ENCODE results near the gene CARD11. TPM values are rescaled to one million over a fixed set of nuclear protein-coding genes. Genes with fewer than 3 reads are reported as not detected.

The CARD11 gene
- polyA plus RNA-seq, 4 donors = 0.67 to 5.4 (median 3.2) TPM

DNA sequence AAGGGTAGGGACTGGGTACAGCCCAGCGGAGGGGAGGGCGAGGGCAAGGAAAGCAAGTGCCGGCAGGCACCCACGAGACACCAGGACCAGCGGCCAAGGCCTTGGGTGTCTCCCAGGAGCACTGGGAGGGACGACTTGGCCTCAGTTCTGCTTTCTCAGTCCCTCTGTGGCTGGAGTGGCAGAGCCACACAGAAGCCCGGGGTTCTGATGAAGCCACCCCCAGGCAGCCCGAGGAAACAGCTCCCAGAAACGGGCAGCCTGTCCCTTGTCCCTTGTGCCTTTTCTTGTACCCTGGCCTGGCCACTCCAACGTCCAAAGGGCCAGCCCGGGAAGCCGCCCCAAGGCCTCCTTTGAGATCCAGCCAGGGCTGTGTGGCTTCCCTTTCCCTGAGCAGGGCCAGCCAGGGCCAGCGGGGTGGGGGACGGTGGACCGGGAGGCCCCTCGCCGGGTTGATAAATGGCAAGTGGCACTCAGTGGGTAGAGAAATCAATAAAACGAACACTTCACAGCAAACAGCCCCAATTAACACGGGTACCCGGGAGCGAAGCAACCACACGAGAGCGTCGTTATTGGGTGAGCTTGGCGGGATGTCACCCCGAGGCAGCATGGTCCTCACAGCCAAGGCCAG lies 129.8 kb downstream of the CARD11 start:
- Histone ChIP-seq H3K27ac (ENCODE audit: low read depth in 1 of 3, low read length in 2 of 3) (no peak overlapping the region), H3K4me1 (ENCODE audit: control insufficient read depth in 3 of 3, insufficient read depth in 2 of 3, low read depth in 1 of 3, low read length in 2 of 3) (no peaks in the 10 kb centered on the region), H3K9me3 (ENCODE audit: control insufficient read depth in 2 of 2, insufficient read depth in 1 of 2, low read depth in 1 of 2, low read length in 1 of 2) (no peaks in the 10 kb centered on the region), H3K4me3 (ENCODE audit: low read depth in 1 of 3, low read length in 3 of 3) (no peak overlapping the region), H3K36me3 (ENCODE audit: control insufficient read depth in 3 of 3, insufficient read depth in 2 of 3, low read depth in 1 of 3, low read length in 3 of 3) (peaks cover 0 to 29% (median 3%) of the 10 kb centered on the region in 3 donors), H3K27me3 (ENCODE audit: control insufficient read depth in 3 of 3, insufficient read depth in 3 of 3, low read length in 3 of 3) (no peaks in the 10 kb centered on the region)
- DNase-seq (no peak), FAIRE-seq (no peak)
- WGBS, 3 donors = 80 to 86% (median 84%) methylated on average over 25 to 26 of the region's 26 CpGs

GRCh38 chr7:2912684-2913439 lies 130.8 kb downstream of the CARD11 start:
- no peak for DNase-seq
- no peaks in the 10 kb centered on the region for H3K9me3 ChIP-seq (ENCODE audit: control insufficient read depth in 2 of 2, insufficient read depth in 1 of 2, low read depth in 1 of 2, low read length in 1 of 2)
- no peaks in the 10 kb centered on the region for H3K27me3 ChIP-seq (ENCODE audit: control insufficient read depth in 3 of 3, insufficient read depth in 3 of 3, low read length in 3 of 3)
- H3K27ac ChIP-seq (ENCODE audit: low read depth in 1 of 3, low read length in 2 of 3) = no peak overlapping the region
- no peak overlapping the region for H3K4me3 ChIP-seq (ENCODE audit: low read depth in 1 of 3, low read length in 3 of 3)
- 83 to 95% (median 92%) methylated on average over 9 to 16 of the region's 16 CpGs for WGBS, 3 donors
- H3K4me1 ChIP-seq (ENCODE audit: control insufficient read depth in 3 of 3, insufficient read depth in 2 of 3, low read depth in 1 of 3, low read length in 2 of 3) = no peaks in the 10 kb centered on the region
- H3K36me3 ChIP-seq (ENCODE audit: control insufficient read depth in 3 of 3, insufficient read depth in 2 of 3, low read depth in 1 of 3, low read length in 3 of 3) = peaks cover 0 to 21% (median 3%) of the 10 kb centered on the region in 3 donors
- no peak for FAIRE-seq

- Histone ChIP-seq H3K36me3 (ENCODE audit: control insufficient read depth in 3 of 3, insufficient read depth in 2 of 3, low read depth in 1 of 3, low read length in 3 of 3) (peaks cover 0 to 21% (median 3%) of the 10 kb centered on the region in 3 donors), H3K27ac (ENCODE audit: low read depth in 1 of 3, low read length in 2 of 3) (no peak overlapping the region), H3K4me3 (ENCODE audit: low read depth in 1 of 3, low read length in 3 of 3) (no peak overlapping the region), H3K4me1 (ENCODE audit: control insufficient read depth in 3 of 3, insufficient read depth in 2 of 3, low read depth in 1 of 3, low read length in 2 of 3) (no peaks in the 10 kb centered on the region), H3K9me3 (ENCODE audit: control insufficient read depth in 2 of 2, insufficient read depth in 1 of 2, low read depth in 1 of 2, low read length in 1 of 2) (no peaks in the 10 kb centered on the region), H3K27me3 (ENCODE audit: control insufficient read depth in 3 of 3, insufficient read depth in 3 of 3, low read length in 3 of 3) (no peaks in the 10 kb centered on the region)
- DNase-seq (no peak), FAIRE-seq (no peak)
- WGBS, 3 donors = 67 to 83% (median 81%) methylated on average over 13 of the region's 13 CpGs
These were observed 132.2 kb downstream of the CARD11 start for GRCh38 chr7:2911466-2911865.

DNA sequence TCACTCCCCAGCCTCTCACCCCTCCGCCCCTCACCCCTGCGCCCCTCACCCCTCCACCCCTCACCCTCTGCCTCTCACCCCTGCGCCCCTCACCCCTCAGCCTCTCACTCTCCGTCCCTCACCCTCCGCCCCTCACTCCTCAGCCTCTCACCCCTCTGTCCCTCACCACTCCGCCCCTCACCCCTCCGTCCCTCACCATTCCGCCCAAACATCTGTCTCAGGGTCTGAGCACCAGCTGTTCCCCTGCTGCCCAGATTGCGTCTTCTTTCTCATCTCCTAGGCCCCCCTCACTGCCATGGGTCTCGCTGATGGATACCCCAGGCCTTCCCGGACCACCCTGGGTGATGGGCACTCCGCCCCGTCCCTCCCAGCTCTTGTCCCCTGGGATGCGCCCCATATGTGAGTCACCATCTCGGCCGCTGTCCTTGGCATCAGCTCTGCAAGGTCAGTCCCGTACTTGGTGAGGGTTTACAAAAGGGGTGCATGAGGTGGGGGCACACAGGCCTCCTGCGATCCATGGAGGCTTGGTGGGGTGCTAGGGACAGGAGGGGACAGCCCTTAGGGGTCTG lies 134.1 kb downstream of the CARD11 start:
- Histone ChIP-seq H3K36me3 (ENCODE audit: control insufficient read depth in 3 of 3, insufficient read depth in 2 of 3, low read depth in 1 of 3, low read length in 3 of 3) (peaks cover 0 to 13% (median 0%) of the 10 kb centered on the region in 3 donors), H3K9me3 (ENCODE audit: control insufficient read depth in 2 of 2, insufficient read depth in 1 of 2, low read depth in 1 of 2, low read length in 1 of 2) (peaks cover 0 to 6% of the 10 kb centered on the region in 2 donors), H3K27ac (ENCODE audit: low read depth in 1 of 3, low read length in 2 of 3) (no peak overlapping the region), H3K27me3 (ENCODE audit: control insufficient read depth in 3 of 3, insufficient read depth in 3 of 3, low read length in 3 of 3) (no peaks in the 10 kb centered on the region), H3K4me3 (ENCODE audit: low read depth in 1 of 3, low read length in 3 of 3) (no peak overlapping the region), H3K4me1 (ENCODE audit: control insufficient read depth in 3 of 3, insufficient read depth in 2 of 3, low read depth in 1 of 3, low read length in 2 of 3) (no peaks in the 10 kb centered on the region)
- DNase-seq = no peak
- no peak for FAIRE-seq
- 79 to 96% (median 91%) methylated on average over 16 to 18 of the region's 18 CpGs for WGBS, 3 donors

DNA sequence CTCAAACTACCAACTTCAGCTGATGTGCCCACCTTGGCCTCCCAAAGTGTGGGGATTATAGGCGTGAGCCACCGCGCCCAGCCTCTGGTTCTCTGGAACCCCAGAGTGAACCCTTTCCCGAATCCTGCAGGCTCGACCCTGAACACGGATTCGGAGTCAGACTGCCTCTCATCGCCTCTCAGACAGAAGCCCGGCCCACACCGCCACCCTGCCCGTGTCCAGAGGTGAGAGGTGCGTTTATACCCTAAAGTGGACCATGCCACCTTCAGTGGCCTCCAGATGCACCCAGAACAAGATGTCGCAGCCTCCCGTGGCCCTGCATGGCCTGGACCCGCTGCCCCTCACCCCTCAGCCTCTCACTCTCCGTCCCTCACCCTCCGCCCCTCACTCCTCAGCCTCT lies 134.6 kb downstream of the CARD11 start:
- FAIRE-seq (no peak), DNase-seq (no peak)
- Histone ChIP-seq H3K36me3 (ENCODE audit: control insufficient read depth in 3 of 3, insufficient read depth in 2 of 3, low read depth in 1 of 3, low read length in 3 of 3) (peaks cover 0 to 13% (median 0%) of the 10 kb centered on the region in 3 donors), H3K27ac (ENCODE audit: low read depth in 1 of 3, low read length in 2 of 3) (no peak overlapping the region), H3K4me3 (ENCODE audit: low read depth in 1 of 3, low read length in 3 of 3) (no peak overlapping the region), H3K27me3 (ENCODE audit: control insufficient read depth in 3 of 3, insufficient read depth in 3 of 3, low read length in 3 of 3) (no peaks in the 10 kb centered on the region), H3K4me1 (ENCODE audit: control insufficient read depth in 3 of 3, insufficient read depth in 2 of 3, low read depth in 1 of 3, low read length in 2 of 3) (no peaks in the 10 kb centered on the region), H3K9me3 (ENCODE audit: control insufficient read depth in 2 of 2, insufficient read depth in 1 of 2, low read depth in 1 of 2, low read length in 1 of 2) (peaks cover 0 to 6% of the 10 kb centered on the region in 2 donors)
- 88 to 92% (median 91%) methylated on average over 14 to 17 of the region's 17 CpGs for whole genome bisulfite sequencing, 3 donors

DNA sequence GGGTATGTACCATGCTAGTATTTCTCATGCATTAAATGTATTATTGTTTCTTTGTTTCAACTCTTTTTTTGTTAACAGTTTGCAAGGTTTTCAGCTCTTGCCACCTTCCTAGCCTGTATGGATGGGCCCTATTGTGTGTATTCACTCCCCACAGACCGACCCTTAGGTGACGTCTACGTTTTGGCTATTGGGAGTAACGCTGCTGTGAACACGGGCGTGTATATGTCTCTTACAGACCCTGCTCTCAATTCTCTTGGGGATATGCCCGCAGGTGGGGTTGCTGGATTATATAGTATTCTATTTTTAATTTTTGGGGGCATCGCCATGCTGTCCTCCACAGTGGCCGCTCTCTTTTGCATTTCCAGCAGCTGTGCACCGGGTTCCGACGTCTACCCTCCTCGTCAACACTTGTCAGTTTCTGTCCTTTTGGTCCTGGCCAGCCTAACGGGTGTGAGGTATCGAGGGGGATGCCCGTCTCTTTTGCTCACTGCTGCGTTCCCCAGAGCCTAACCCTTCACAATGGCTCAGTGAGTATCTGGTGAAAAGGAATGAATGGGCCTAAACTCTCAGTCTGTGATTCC lies 135.5 kb downstream of the CARD11 start:
- Histone ChIP-seq H3K27me3 (ENCODE audit: control insufficient read depth in 3 of 3, insufficient read depth in 3 of 3, low read length in 3 of 3) (no peaks in the 10 kb centered on the region), H3K36me3 (ENCODE audit: control insufficient read depth in 3 of 3, insufficient read depth in 2 of 3, low read depth in 1 of 3, low read length in 3 of 3) (peaks cover 0 to 10% (median 0%) of the 10 kb centered on the region in 3 donors), H3K4me3 (ENCODE audit: low read depth in 1 of 3, low read length in 3 of 3) (no peak overlapping the region), H3K9me3 (ENCODE audit: control insufficient read depth in 2 of 2, insufficient read depth in 1 of 2, low read depth in 1 of 2, low read length in 1 of 2) (peaks cover 0 to 6% of the 10 kb centered on the region in 2 donors), H3K27ac (ENCODE audit: low read depth in 1 of 3, low read length in 2 of 3) (no peak overlapping the region), H3K4me1 (ENCODE audit: control insufficient read depth in 3 of 3, insufficient read depth in 2 of 3, low read depth in 1 of 3, low read length in 2 of 3) (no peaks in the 10 kb centered on the region)
- FAIRE-seq (no peak), DNase-seq (no peak)
- WGBS, 3 donors = 93 to 95% (median 95%) methylated on average over 17 of the region's 17 CpGs

GRCh38 chr7:2906197-2906931 lies 137.3 kb downstream of the CARD11 start:
- Histone ChIP-seq H3K9me3 (ENCODE audit: control insufficient read depth in 2 of 2, insufficient read depth in 1 of 2, low read depth in 1 of 2, low read length in 1 of 2) (peaks cover 0 to 6% of the 10 kb centered on the region in 2 donors), H3K36me3 (ENCODE audit: control insufficient read depth in 3 of 3, insufficient read depth in 2 of 3, low read depth in 1 of 3, low read length in 3 of 3) (peaks cover 0 to 7% (median 0%) of the 10 kb centered on the region in 3 donors), H3K27me3 (ENCODE audit: control insufficient read depth in 3 of 3, insufficient read depth in 3 of 3, low read length in 3 of 3) (no peaks in the 10 kb centered on the region), H3K4me3 (ENCODE audit: low read depth in 1 of 3, low read length in 3 of 3) (no peak overlapping the region), H3K27ac (ENCODE audit: low read depth in 1 of 3, low read length in 2 of 3) (no peak overlapping the region), H3K4me1 (ENCODE audit: control insufficient read depth in 3 of 3, insufficient read depth in 2 of 3, low read depth in 1 of 3, low read length in 2 of 3) (no peaks in the 10 kb centered on the region)
- DNase-seq = no peak
- WGBS, 3 donors = 89 to 92% (median 91%) methylated on average over 38 to 39 of the region's 39 CpGs
- FAIRE-seq = no peak

- peaks cover 0 to 6% of the 10 kb centered on the region in 2 donors for H3K9me3 ChIP-seq (ENCODE audit: control insufficient read depth in 2 of 2, insufficient read depth in 1 of 2, low read depth in 1 of 2, low read length in 1 of 2)
- WGBS, 3 donors = 95 to 97% (median 96%) methylated on average over 6 to 8 of the region's 8 CpGs
These were observed 138.2 kb downstream of the CARD11 start for GRCh38 chr7:2905500-2905899.

More at GRCh38 chr7:2905500-2905899, 138.2 kb downstream of the CARD11 start:
- DNase-seq = no peak
- H3K27me3 ChIP-seq (ENCODE audit: control insufficient read depth in 3 of 3, insufficient read depth in 3 of 3, low read length in 3 of 3) = no peaks in the 10 kb centered on the region
- no peak overlapping the region for H3K27ac ChIP-seq (ENCODE audit: low read depth in 1 of 3, low read length in 2 of 3)
- H3K36me3 ChIP-seq (ENCODE audit: control insufficient read depth in 3 of 3, insufficient read depth in 2 of 3, low read depth in 1 of 3, low read length in 3 of 3) = peaks cover 0 to 7% (median 0%) of the 10 kb centered on the region in 3 donors
- no peaks in the 10 kb centered on the region for H3K4me1 ChIP-seq (ENCODE audit: control insufficient read depth in 3 of 3, insufficient read depth in 2 of 3, low read depth in 1 of 3, low read length in 2 of 3)
- H3K4me3 ChIP-seq (ENCODE audit: low read depth in 1 of 3, low read length in 3 of 3) = no peak overlapping the region
- no peak for FAIRE-seq

Measured in small intestine (tissue), 7 donors.